ENCODE results near the gene ETFA.
"Not testable (repeated sequence)": the region's sequence is repeated elsewhere in the genome, so short reads cannot be mapped to it uniquely, and the experiment has no call there.

ETFA gene

DNA sequence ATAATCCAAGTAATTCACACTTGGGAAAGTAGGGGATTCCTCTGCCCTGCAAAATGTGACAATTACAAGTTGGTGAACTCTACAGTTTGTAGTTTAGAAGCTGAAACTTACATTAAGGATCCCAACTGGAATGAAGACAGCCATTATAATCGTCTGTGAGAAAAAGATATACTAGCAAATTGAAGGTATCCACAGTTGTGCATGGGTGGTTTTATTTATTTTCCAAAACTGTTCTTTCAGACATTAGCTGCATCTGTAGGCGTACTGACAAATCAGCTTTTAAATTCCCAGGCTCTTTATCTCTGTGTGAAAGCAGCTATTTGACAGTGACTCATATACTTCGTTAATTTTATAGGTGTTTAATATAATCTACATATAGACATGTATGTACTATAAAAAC, 12.8 kb upstream of the ETFA start:
- DNase-seq: no peak

DNA sequence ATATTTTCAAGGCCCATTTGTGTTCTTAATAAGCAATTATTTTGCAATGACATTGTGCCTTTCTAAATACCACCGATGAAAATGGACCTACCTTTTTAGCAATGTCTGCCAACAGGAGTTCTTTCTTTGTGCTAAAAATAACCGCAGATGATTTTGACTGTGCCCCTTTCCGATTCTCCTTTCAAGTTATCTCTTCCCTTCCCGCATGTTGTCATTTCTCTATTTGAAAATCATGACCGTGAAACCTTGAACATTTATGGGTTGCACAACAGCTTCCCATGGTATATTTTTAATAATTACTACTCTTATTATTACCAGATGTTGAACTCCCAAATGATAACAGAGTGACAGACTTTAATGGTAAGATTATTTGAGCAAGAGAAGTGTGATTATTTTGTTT, 10.3 kb upstream of the ETFA start:
- DNase-seq: no peak

DNA sequence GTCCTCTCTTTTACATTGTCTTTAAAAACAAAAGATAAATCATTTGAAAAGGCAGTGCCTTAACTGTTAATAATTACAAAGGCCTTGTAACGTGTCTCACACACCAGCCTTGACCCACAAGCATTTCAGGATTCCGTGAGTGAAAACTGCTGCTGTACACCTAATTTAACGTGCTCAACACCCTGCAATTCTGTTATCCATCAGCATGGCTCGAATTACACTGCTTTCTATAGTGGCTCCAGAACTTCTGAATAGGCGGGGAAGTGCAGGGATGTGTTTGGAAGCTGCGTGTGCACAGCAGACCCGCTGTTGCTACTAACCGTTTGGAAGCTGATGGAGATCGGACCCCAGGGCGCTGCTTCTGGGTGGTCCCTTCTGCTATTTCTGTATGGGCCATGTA, 9.9 kb upstream of the ETFA start:
- no peak for DNase-seq

DNA sequence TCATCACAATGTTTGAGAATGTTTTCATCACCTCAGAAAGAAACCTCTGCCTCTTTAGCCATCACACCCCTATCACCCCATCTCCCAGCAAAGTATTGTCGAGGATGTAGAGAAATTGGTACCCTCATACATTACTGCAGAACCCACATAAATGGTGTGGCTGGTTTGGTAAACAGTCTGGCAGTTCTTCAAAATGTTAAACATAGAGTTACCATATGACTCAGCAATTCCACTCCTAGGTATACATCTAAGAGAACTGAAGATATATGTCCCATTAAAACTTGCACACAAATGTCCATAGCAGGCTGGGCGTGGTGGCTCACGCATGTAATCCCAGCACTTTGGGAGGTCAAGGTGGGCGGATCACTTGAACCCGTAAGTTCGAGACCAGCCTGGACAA, 8.7 kb upstream of the ETFA start:
- no peak for DNase-seq

DNA sequence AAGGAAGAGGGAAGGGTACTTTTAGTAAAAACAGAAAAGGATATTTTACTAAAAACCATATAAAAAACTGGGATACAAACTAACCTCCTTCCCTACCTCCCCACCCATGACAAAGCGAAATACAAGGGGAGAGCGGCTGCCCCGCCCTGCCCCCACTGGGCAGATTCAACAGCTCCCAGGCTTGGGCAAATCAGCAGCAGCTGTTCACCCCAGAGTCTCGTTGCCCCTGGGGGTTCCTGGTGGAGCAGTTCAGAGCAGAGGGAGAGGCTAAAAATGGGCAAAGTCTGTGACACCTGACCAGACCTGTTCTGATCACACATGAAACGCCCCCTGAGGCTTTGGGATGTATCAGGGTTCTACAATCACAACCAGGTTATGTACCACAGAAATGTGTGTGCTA, 2.5 kb upstream of the ETFA start:
- DNase-seq: no peak

DNA sequence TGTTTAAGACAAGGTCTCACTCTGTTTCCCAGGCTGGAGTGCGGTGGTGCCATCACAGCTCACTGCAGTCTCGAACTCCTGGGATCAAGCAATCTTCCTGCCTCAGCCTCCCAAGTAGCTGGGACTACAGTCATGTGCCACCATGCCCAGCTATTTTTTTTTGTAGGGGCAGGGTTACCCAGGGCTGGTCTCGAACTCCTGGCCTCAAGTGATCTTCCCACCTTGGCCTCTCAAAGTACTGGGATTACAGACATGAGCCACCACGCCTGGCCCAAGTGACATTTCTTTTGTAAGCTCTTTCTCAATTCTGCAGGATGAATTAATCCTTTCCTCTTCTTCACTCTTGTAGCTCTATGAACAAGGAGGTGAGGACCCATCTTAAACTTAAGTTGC, 1.9 kb upstream of the ETFA start:
- not testable (repeated sequence) for DNase-seq

DNA sequence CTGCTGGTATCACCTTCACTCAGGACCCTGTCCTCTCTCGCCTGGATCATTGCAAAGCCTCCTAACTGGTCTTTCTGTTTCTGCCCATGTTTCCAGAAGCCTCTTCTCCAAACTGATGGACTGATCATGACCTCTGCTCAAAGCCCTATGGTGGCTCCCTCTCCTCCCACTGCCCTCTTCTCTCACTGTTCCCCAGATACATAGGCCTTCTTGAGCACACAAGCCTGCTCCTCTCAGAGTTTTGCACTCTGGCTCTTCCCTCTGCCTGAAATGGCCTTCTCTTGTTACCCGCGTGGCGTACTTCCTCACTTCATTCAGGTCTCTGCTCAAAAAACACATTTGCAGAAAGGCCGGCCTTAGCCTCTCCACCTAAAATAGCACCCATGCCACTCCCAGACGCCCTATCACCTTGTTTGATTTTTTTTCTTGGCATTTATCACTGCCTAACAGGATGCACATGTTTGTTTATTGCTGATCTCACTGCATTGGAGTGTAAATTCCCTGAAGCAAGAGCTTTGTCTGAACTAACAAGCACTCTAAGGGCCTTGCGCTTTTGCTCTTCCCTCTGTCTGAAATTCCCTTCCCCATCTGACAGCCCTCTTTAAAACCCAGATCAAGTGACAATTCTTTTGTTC, 1.4 kb upstream of the ETFA start:
- DNase-seq: no peak

DNA sequence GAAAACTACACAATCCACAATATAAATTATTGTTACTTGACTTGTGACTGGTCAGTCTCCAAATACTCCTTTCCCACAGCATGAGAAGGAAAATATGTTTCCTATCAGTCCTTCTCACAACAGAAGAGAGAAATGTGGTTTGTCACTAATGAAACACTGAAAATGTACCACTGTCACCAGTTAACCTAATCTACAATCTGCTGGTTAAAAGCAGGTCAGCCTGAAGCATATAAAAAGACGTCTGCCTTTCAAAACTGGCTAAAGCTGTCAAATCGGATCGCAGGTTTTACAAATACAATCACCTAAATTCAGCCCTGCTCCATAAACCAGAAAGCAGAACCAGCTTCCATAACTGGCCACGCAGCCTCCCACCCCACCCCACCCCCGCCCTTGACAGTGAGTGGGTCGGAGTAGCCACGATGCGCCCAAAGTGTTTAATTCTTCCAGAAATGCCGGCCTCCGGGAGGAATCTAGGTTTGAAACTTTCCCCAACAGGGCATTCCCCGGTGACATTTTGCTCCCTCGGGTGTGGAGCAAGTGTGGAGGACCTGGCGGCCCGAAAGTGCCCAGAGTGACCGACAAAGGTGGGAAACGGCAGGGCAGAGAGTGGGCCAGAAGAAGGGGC, 682 bp downstream of the ETFA start:
- DNase-seq: peak; percentile 24

DNA sequence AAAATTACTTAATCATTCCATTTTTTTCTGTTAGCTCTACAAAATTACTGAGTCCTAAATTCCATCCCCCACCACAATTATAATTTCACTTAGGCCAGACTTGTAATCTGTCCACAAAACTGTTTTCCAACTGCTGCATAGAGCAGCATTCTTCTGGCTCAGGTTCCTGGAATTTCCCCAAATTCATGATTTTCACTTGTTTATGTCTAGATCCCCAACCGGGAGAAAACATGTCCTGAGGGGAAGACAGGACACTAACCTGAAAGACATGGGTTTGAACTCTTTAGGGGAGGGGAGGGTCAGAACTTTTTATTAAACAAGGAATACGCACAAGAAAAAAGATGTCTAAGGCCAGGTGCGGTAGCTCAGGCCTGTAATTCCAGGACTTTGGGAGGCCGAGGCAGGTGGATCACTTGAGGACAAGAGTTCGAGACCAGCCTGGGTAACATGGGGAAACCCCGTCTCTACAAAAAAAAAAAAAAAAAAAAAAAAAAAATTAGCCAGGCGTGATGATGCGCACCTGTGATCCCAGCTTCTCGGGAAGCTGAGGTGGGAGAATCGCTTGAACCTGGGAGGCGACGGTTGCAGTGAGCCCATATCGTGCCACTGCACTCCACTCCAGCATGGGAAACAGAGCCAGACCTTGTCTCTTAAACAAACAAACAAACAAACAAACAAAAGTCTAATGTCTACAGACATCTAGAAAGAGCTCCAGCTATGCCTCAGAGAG, 1.5 kb downstream of the ETFA start:
- no peak for DNase-seq

DNA sequence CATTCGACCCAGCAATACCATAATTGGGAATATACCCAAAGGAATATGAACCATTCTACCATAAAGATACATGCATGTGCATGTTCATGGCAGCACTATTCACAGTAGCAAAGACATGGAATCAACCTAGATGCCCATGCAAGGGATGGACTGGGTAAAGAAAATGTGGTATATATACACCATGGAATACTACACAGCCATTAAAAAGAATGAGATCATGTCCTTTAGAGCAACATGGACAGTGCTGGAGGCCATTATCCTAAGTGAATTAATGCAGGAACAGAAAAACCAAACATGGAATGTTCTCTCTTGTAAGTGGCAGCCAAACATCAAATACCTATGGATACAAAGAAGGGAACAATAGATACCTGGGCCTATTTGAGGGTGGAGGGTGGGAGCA, 7.4 kb downstream of the ETFA start:
- no peak for DNase-seq

DNA sequence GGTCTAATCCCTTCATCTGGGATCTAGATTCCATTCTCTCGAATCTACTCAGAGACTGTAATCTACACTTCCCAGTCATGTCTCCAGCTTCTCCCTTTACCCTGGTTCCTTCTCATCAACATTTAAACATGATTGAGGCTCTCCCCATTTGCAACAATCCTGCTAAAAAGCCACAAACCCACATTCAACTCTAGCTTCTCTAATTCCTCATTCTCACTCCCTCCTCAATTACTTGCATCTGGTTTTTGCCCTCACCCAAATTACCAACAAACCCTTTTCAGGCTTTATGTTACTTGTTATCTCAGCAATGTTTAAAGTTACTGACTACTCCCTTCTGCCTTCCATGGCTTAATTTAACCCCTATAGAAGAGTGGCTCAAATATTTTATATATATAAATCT, 11.5 kb downstream of the ETFA start:
- no peak for DNase-seq

DNA sequence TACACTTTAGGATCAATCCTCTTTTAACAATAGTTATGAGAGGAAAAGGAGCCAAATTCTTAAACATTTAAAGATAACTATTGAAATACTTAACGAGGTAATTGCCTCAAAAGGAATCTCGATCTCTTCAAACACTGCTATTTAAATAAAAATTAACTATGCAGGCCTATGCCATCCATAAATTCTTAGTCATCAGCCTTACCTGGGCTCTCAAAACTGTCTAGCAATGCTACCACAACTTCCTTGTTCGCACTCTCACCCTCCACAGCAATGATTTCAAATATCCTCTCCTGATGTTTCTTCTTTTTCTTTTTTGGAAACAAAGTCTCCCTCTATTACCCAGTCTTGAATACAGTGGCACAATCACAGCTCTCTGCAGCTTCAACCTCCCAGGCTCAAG, 12.3 kb downstream of the ETFA start:
- DNase-seq: no peak

DNA sequence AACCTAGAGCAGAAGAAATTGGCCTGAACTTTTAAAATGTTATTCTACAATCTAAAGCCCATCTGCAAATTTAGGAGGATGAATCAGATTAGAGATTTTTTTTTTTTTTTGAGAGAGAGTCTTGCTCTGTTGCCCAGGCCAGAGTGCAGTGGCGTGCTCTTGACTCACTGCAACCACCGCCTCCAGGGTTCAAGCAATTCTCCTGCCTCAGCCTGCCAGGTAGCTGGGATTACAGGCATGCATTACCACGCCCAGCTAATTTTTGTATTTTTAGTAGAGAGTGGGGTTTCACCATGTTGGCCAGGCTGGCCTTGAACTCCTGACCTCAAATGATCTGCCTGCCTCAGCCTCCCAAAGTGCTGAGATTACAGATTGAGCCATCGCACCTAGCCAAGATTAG, 13.3 kb downstream of the ETFA start:
- not testable (repeated sequence) for DNase-seq

DNA sequence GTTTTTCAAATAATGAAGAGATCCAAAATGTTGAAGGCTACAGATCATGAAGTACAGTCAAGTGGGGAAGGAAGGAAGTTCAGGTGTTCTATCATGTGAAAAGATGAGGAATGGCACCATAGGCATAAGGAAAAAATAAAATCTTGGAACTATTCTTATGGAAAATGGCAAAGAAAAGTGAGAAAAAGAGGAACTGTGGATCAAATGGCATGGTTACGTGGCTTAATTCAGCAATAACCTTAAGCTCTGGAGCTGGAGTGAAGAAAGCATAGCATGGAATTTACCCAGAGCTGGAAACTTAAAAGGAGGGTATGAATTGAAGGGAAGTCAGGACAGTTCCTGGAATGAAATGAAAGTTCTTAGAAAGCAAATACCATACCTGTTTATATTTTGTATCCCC, 14.4 kb downstream of the ETFA start:
- no peak for DNase-seq

DNA sequence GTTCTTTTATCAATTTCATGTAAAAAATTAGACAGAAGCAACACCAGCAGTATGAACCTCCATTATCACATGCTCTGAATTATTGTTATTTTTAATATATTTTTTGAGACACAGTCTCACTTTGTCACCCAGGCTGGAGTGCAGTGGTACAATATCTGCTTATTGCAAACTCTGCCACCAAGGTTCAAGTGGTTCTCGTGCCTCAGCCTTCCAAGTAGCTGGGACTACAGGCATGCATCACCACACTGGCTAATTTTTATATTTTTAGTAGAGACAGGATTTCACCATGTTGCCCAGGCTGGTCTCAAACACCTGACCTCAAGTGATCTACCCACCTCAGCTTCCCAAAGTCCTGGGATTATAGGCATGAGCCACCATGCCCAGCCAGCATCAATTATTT, 16.8 kb downstream of the ETFA start:
- not testable (repeated sequence) for DNase-seq

DNA sequence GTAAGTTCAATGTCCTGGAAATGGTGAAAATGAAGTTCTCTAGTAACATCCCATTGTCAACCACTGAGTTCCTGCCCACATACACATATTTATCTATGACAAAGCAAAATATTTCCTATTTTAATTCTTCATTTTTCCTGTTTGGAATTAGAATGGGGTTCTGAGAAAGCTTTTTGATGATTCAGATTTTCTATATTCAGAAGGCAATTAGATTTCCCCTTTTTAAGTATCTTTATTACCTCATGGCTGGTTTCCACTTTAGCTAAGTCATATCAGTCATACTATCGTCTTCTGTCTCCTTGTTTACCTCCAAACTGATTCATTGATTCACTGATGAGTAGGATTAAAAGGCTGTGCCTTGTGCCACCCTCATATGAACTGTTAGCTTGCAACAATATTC, 17.9 kb downstream of the ETFA start:
- DNase-seq: peak; percentile 34

DNA sequence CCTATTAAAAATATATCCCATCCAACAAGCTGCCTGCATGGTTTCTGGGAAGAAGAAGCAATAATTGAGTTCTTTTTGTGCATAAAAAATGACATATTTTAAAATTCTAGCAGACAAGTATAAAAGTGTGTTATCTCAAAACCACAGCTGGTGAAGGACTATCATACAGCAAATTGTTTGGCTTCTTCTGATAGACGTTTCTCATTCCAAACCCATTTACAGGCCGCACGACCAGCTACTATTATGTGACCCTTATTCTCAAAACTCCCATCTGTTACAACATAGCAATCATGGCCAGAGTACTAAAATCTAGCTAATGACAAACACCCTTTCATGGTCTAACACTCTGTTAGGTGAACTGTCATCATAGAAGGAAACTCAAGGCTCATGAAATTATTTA, 21.7 kb downstream of the ETFA start:
- no peak for DNase-seq

DNA sequence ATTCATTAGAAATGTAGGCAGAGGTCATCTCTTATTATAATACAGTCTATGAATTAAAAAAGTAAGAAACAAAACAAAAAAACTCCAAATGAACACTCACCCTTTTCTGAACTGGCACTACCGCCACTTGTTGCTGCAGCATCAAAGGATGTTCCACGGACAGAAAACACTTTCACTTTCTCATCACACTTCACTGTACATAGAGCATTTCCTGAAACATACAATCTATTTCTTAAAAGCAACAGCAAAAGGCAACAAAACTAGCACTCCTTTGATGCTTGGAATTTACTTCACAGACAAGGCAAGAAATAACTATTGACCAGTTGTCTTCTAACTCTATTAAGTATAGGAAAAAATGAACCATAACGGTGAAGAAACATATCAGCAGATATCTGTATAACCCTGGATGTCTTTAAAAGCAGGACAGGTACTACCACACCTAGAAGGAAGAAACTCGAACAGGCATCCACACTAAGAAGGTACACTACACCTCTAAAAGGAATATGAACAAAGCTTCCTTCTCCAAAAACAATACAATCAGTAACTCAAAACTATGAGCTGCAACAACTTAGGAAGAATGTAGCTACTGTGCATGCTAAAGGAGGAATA, 24.9 kb downstream of the ETFA start:
- DNase-seq: peak; percentile 59

DNA sequence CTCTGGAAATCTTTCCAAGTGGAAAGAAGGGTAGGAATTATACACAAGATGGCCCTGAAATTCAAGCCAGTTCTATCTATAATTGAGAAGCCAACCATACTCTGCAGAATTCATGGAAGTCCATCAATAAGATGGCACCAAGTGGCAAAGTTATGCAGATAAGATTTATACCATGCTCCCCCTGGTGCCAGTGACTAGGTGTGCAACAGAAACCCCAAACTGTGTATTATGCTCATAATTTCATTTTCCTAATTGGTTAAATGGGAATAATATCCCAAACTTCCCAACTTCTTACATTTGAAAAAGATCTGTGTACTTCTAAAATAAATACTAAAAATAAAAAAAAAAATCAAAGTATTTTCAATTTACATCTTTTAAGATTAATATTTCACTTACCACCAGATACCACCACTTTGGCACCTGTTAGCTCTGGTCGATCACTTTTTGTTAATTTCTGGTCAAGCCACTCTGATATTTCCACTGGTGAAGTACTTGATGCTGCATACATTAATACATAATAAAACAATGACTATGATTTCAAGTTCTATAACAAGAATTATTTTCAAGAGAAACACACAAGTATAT, 25.9 kb downstream of the ETFA start:
- DNase-seq: peak; percentile 9

DNA sequence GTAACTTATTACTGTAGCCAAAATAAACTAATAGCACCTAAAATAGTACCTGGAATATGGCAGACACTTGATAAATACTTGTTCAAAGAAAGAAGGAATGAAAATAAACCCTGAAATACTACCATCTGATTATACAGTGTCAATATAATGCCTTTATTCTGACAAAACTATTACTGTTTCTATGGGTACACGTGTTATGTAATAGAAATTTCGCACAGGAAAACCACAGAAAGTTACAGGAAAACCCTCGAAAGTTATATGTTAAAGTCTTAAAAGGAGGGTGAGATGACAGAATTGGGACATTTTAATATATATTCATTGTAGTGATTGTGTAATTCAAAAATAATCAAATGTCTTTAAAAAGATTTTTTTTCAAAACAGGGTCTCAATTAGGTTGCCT, 28.8 kb downstream of the ETFA start:
- DNase-seq: no peak

DNA sequence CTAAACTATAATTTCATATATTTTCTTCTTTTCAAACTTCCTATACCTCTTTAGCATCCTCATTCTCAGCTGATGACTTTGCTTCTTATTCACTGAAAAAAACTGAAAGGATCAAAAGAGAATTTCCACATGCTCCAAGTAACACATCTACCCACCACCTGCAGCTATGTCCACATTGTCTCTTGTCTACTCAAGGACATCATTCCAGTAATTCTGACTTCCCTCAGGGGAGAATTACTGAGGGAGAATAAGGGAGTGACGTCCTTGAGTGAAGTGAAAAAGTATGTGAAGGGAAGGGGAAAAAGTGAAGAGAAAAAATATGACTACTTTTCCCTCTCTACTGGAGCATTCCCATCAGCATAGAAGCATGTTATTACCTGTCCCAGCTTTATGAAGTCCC, 32.6 kb downstream of the ETFA start:
- no peak for DNase-seq

DNA sequence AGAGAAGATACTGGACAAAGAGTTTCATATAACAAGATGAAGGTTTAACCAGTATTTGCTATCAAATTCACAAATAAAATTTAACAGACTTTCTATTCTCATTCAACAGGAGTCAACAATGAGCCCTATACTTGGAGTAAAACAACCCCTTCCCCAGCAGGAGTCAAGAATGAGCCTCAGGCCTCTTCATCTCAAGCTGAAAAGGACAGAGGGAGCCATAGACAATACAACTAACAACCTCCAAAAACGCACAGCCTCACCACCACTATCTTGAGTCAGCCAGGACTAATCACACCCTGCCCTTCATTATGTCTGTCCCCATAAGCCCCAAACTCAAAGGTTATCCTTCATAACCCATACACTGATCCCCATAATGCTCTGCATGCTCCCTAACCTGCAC, 36.4 kb downstream of the ETFA start:
- DNase-seq: no peak

DNA sequence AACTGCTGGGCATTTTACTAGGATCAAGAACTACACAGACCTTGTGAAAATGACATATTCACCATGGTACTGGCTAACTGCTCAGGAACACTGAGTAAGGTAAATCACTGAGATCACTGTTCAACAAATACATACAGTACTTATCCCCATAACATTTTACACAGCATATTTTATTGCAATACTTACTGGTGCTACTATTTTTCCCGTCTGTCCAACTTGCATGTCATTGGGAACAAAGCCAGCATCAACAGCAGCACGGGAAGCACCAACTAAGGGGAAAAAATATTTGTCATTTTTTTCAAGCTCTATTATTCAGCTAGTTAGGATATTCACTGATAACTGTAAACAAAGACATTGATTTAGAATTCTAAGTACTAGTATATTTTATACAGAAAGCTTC, 37.0 kb downstream of the ETFA start:
- DNase-seq: no peak

DNA sequence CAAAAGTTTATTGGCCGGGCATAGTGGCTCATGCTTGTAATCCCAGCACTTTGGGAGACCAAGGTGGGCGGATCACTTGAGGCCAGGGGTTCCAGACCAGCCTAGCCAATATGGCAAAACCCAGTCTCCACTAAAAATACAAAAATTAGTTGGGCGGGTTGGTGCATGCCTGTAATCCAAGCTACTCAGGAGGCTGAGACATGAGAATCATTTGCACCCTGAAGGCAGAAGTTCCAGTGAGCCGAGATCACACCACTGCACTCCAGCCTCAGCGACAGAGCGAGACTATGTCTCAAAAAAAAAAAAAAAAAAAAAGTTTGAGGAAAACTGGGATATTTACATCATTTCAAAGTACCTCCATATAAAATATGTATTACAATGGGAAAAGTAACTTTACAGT, 40.4 kb downstream of the ETFA start:
- DNase-seq: no peak

Data from activated CD4-positive, alpha-beta T cell treated with anti-CD3 and anti-CD28 coated beads, Interleukin-10, Interleukin-2, amounts not matched to agents 100 ng/mL and 50 ng/mL, durations not matched to agents 16 hours and 8 hours (primary cell).